Karpas-422 (cell line): ENCODE measurements around the gene PVR. TPM values are rescaled to one million over a fixed set of nuclear protein-coding genes. Genes with fewer than 3 reads are reported as not detected.
"Not testable (repeated sequence)": the region's sequence is repeated elsewhere in the genome, so short reads cannot be mapped to it uniquely, and the experiment has no call there.

ENCODE experiments used
- DNase-seq: peaks from one replicate; pipeline ENCODE4 v3.0.0-alpha.2; 2015
- H2AFZ ChIP-seq: fragments of 200-600 bp; sonication (generic); 2 replicates; pipeline ENCODE4 v1.6.1; 2014; ENCODE audit warnings: antibody characterized with exemption, low read length, mixed read lengths
- H3K27ac ChIP-seq: fragments of 200-600 bp; sonication (generic); 2 replicates; pipeline ENCODE4 v1.5.1; 2014; ENCODE audit warnings: mild to moderate bottlenecking, low read length, moderate library complexity
- H3K27me3 ChIP-seq: fragments of 200-600 bp; sonication (generic); 2 replicates; pipeline ENCODE4 v1.6.1; 2014; ENCODE audit warnings: low read length, mixed read lengths
- H3K36me3 ChIP-seq: fragments of 200-600 bp; sonication (generic); 2 replicates; pipeline ENCODE4 v1.6.1; 2014; ENCODE audit warnings: low read length, mixed read lengths; ENCODE audit not compliant: insufficient read depth
- H3K4me1 ChIP-seq: fragments of 200-600 bp; sonication (generic); 2 replicates; pipeline ENCODE4 v1.6.1; 2014; ENCODE audit warnings: mild to moderate bottlenecking, low read length, mixed read lengths
- H3K4me2 ChIP-seq: fragments of 200-600 bp; sonication (generic); 2 replicates; pipeline ENCODE4 v1.6.1; 2014; ENCODE audit warnings: low read length, low read depth, mild to moderate bottlenecking; ENCODE audit not compliant: poor library complexity, severe bottlenecking
- H3K4me3 ChIP-seq: fragments of 200-600 bp; sonication (generic); 2 replicates; pipeline ENCODE4 v1.5.1; 2014; ENCODE audit warnings: mild to moderate bottlenecking, antibody characterized with exemption, low read length, mixed read lengths
- H3K79me2 ChIP-seq: fragments of 200-600 bp; sonication (generic); 2 replicates; pipeline ENCODE4 v1.6.1; 2014; ENCODE audit warnings: mild to moderate bottlenecking, low read length, mixed read lengths
- H3K9ac ChIP-seq: fragments of 200-600 bp; sonication (generic); 2 replicates; pipeline ENCODE4 v1.6.0; 2014; ENCODE audit warnings: low read length
- H3K9me2 ChIP-seq: fragments of 200-600 bp; sonication (generic), shearing (Covaris generic); replicated peaks from 2 replicates; pipeline ENCODE4 v1.6.0; 2014; ENCODE audit warnings: mild to moderate bottlenecking, low read length, moderate library complexity; ENCODE audit not compliant: insufficient read depth
- H3K9me3 ChIP-seq: fragments of 300-700, 200-600 bp; sonication (generic); 2 replicates; pipeline ENCODE4 v1.6.1; 2014; ENCODE audit warnings: low read length, mixed read lengths
- H4K20me1 ChIP-seq: fragments of 200-600 bp; sonication (generic); 2 replicates; pipeline ENCODE4 v1.6.1; 2014; ENCODE audit warnings: mild to moderate bottlenecking, antibody characterized with exemption, low read length, low read depth; ENCODE audit not compliant: insufficient read depth
- total RNA-seq: library from RNA; depleted of rRNA; stranded (reverse); fragments of >200 nt; shearing (Covaris generic); gene quantifications from 2 replicates; pipeline ENCODE4 v1.2.3, GENCODE V29; 2014; ENCODE audit warnings: low replicate concordance

The PVR gene
- total RNA-seq, 1 experiment from 2014 or later: not detected

- H3K9me2 ChIP-seq: no peaks in the 10 kb centered on the region
- no peaks in the 10 kb centered on the region for H3K9me3 ChIP-seq
- no peak overlapping the region for H3K27ac ChIP-seq
- H3K79me2 ChIP-seq: no peaks in the 10 kb centered on the region
- no peaks in the 10 kb centered on the region for H3K27me3 ChIP-seq
- DNase-seq: no peak
- H3K4me3 ChIP-seq: no peak overlapping the region
- H3K36me3 ChIP-seq: no peaks in the 10 kb centered on the region
- H3K4me1 ChIP-seq: no peaks in the 10 kb centered on the region
- H2AFZ ChIP-seq: no peak overlapping the region
- no peak overlapping the region for H3K4me2 ChIP-seq
- H3K9ac ChIP-seq: no peak overlapping the region
- H4K20me1 ChIP-seq: no peaks in the 10 kb centered on the region
These were observed 40.3 kb upstream of the PVR start for GRCh38 chr19:44603201-44603945.

- Histone ChIP-seq H3K36me3 (no peaks in the 10 kb centered on the region), H2AFZ (no peak overlapping the region), H3K4me2 (no peak overlapping the region)
These were observed 39.5 kb upstream of the PVR start for GRCh38 chr19:44604241-44604640.

GRCh38 chr19:44605547-44605946, 38.2 kb upstream of the PVR start:
- H3K9me3 ChIP-seq: no peaks in the 10 kb centered on the region
- H3K4me3 ChIP-seq: no peak overlapping the region
- no peak overlapping the region for H3K4me2 ChIP-seq
- no peak for DNase-seq
- no peak overlapping the region for H3K27ac ChIP-seq
- H3K4me1 ChIP-seq: no peaks in the 10 kb centered on the region
- no peaks in the 10 kb centered on the region for H4K20me1 ChIP-seq
- no peaks in the 10 kb centered on the region for H3K9me2 ChIP-seq
- no peaks in the 10 kb centered on the region for H3K79me2 ChIP-seq
- no peaks in the 10 kb centered on the region for H3K27me3 ChIP-seq
- H3K36me3 ChIP-seq: no peaks in the 10 kb centered on the region
- H2AFZ ChIP-seq: no peak overlapping the region
- H3K9ac ChIP-seq: no peak overlapping the region

More at GRCh38 chr19:44604241-44604640, 39.5 kb upstream of the PVR start:
- Histone ChIP-seq H3K27me3 (no peaks in the 10 kb centered on the region), H3K4me1 (no peaks in the 10 kb centered on the region), H3K4me3 (no peak overlapping the region), H3K9me3 (no peaks in the 10 kb centered on the region), H4K20me1 (no peaks in the 10 kb centered on the region), H3K9me2 (no peaks in the 10 kb centered on the region), H3K9ac (no peak overlapping the region), H3K27ac (no peak overlapping the region), H3K79me2 (no peaks in the 10 kb centered on the region)
- DNase-seq: no peak

GRCh38 chr19:44607049-44607448, 36.7 kb upstream of the PVR start:
- no peak overlapping the region for H3K27ac ChIP-seq
- H3K79me2 ChIP-seq: no peaks in the 10 kb centered on the region
- no peaks in the 10 kb centered on the region for H3K36me3 ChIP-seq
- H3K9me3 ChIP-seq: no peaks in the 10 kb centered on the region
- no peaks in the 10 kb centered on the region for H3K9me2 ChIP-seq
- no peak overlapping the region for H3K9ac ChIP-seq
- no peaks in the 10 kb centered on the region for H3K4me1 ChIP-seq
- no peak overlapping the region for H3K4me2 ChIP-seq
- no peaks in the 10 kb centered on the region for H4K20me1 ChIP-seq
- no peak overlapping the region for H2AFZ ChIP-seq
- DNase-seq: no peak
- H3K4me3 ChIP-seq: no peak overlapping the region
- no peaks in the 10 kb centered on the region for H3K27me3 ChIP-seq

- Histone ChIP-seq H3K4me2 (no peak overlapping the region), H3K36me3 (no peaks in the 10 kb centered on the region), H3K9ac (no peak overlapping the region), H2AFZ (no peak overlapping the region), H3K4me3 (no peak overlapping the region), H3K9me2 (no peaks in the 10 kb centered on the region), H4K20me1 (no peaks in the 10 kb centered on the region), H3K4me1 (no peaks in the 10 kb centered on the region), H3K79me2 (no peaks in the 10 kb centered on the region), H3K27ac (no peak overlapping the region), H3K9me3 (no peaks in the 10 kb centered on the region), H3K27me3 (no peaks in the 10 kb centered on the region)
- DNase-seq: no peak
These were observed 35.8 kb upstream of the PVR start for GRCh38 chr19:44607917-44608316.

- H3K4me2 ChIP-seq: no peak overlapping the region
- H3K4me3 ChIP-seq: no peak overlapping the region
- no peak for DNase-seq
- no peak overlapping the region for H3K27ac ChIP-seq
- H2AFZ ChIP-seq: no peak overlapping the region
- no peaks in the 10 kb centered on the region for H3K9me3 ChIP-seq
- H4K20me1 ChIP-seq: no peaks in the 10 kb centered on the region
- no peaks in the 10 kb centered on the region for H3K79me2 ChIP-seq
- H3K9me2 ChIP-seq: no peaks in the 10 kb centered on the region
- no peak overlapping the region for H3K9ac ChIP-seq
- H3K36me3 ChIP-seq: no peaks in the 10 kb centered on the region
- H3K4me1 ChIP-seq: no peaks in the 10 kb centered on the region
- H3K27me3 ChIP-seq: no peaks in the 10 kb centered on the region
These were observed 35.3 kb upstream of the PVR start for GRCh38 chr19:44608391-44608821.

- Histone ChIP-seq H3K27me3 (no peaks in the 10 kb centered on the region), H2AFZ (no peak overlapping the region), H4K20me1 (no peaks in the 10 kb centered on the region), H3K9me2 (no peaks in the 10 kb centered on the region), H3K9ac (no peak overlapping the region), H3K4me3 (no peak overlapping the region), H3K4me1 (no peaks in the 10 kb centered on the region), H3K79me2 (no peaks in the 10 kb centered on the region), H3K36me3 (no peaks in the 10 kb centered on the region), H3K27ac (no peak overlapping the region), H3K4me2 (no peak overlapping the region), H3K9me3 (no peaks in the 10 kb centered on the region)
- no peak for DNase-seq
These were observed 34.5 kb upstream of the PVR start for GRCh38 chr19:44609219-44609618.

- H2AFZ ChIP-seq, H3K36me3 ChIP-seq, H3K4me2 ChIP-seq, H3K9me3 ChIP-seq, H4K20me1 ChIP-seq, H3K9ac ChIP-seq, H3K27me3 ChIP-seq, DNase-seq, H3K4me3 ChIP-seq, H3K79me2 ChIP-seq, H3K27ac ChIP-seq, H3K4me1 ChIP-seq, H3K9me2 ChIP-seq: not testable (repeated sequence)
These were observed 33.2 kb upstream of the PVR start for GRCh38 chr19:44610497-44610896.
